Cardiac fibroblast (primary cell): Measurements from ENCODE around the gene HMX3.

Experiments used
- DNase-seq, 2 donors: peaks; one replicate each; pipeline versions ENCODE4 v3.0.0 to v3.0.0-alpha.2; 2010; ENCODE audit warnings: low read depth in 2 of 2
- H3K4me3 ChIP-seq, 2 donors: replicated peaks in 1 of 2; 1 replicate in 1 of 2; 2 replicates in 1 of 2; pipeline ENCODE4 v1.5.1; 2011; ENCODE audit warnings: low read depth in 2 of 2, low read length in 2 of 2, mild to moderate bottlenecking in 2 of 2, moderate library complexity in 1 of 2
- CTCF ChIP-seq: IDR thresholded peaks from one replicate; pipeline ENCODE4 v1.5.1; 2011; ENCODE audit warnings: low read depth, mild to moderate bottlenecking, low read length, inconsistent platforms

The HMX3 gene

GRCh38 chr10:123117644-123118417 is 17.9 kb upstream of the HMX3 start:
- DNase-seq = no peak
- TF ChIP-seq CTCF = no peak
- no peak overlapping the region for H3K4me3 ChIP-seq

- no peak overlapping the region for H3K4me3 ChIP-seq
- TF ChIP-seq CTCF = no peak
- no peak for DNase-seq
These were observed 16.7 kb upstream of the HMX3 start for GRCh38 chr10:123119081-123119480.

GRCh38 chr10:123126246-123126645 is 9.5 kb upstream of the HMX3 start:
- H3K4me3 ChIP-seq = no peak overlapping the region
- no peak for DNase-seq
- no peak for TF ChIP-seq CTCF

GRCh38 chr10:123129618-123130271 is 6.0 kb upstream of the HMX3 start:
- H3K4me3 ChIP-seq = no peak overlapping the region
- DNase-seq = no peak
- TF ChIP-seq CTCF = no peak

- DNase-seq = peak; percentile 86 to 88
- TF ChIP-seq CTCF = peak; percentile 96
- peak overlapping the region; percentile 30 to 37 for H3K4me3 ChIP-seq
These were observed 2.9 kb upstream of the HMX3 start for GRCh38 chr10:123132576-123133477.

GRCh38 chr10:123133541-123134342 is 2.0 kb upstream of the HMX3 start:
- no peak for TF ChIP-seq CTCF
- DNase-seq = no peak
- no peak overlapping the region for H3K4me3 ChIP-seq
